HG02885 (cell line): ENCODE results near the gene TMCC2.
"Not testable (repeated sequence)": the region's sequence is repeated elsewhere in the genome, so short reads cannot be mapped to it uniquely, and the experiment has no call there.

Source experiments
- ATAC-seq: cut with Tn5 transposase; IDR thresholded peaks from one replicate; pipeline ENCODE4 v1.9.1; 2021; ENCODE audit warnings: mild to moderate bottlenecking; ENCODE audit not compliant: unreplicated experiment, poor library complexity

TMCC2 gene, protein sequence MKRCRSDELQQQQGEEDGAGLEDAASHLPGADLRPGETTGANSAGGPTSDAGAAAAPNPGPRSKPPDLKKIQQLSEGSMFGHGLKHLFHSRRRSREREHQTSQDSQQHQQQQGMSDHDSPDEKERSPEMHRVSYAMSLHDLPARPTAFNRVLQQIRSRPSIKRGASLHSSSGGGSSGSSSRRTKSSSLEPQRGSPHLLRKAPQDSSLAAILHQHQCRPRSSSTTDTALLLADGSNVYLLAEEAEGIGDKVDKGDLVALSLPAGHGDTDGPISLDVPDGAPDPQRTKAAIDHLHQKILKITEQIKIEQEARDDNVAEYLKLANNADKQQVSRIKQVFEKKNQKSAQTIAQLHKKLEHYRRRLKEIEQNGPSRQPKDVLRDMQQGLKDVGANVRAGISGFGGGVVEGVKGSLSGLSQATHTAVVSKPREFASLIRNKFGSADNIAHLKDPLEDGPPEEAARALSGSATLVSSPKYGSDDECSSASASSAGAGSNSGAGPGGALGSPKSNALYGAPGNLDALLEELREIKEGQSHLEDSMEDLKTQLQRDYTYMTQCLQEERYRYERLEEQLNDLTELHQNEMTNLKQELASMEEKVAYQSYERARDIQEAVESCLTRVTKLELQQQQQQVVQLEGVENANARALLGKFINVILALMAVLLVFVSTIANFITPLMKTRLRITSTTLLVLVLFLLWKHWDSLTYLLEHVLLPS

GRCh38 chr1:205227584-205228013, at the start of gene TMCC2:
Gene TMCC2, plus strand, starts transcription at chr1:205227946. Its CDS starts 619 bp downstream, at chr1:205228565.
- peak; percentile 92 for ATAC-seq

DNA sequence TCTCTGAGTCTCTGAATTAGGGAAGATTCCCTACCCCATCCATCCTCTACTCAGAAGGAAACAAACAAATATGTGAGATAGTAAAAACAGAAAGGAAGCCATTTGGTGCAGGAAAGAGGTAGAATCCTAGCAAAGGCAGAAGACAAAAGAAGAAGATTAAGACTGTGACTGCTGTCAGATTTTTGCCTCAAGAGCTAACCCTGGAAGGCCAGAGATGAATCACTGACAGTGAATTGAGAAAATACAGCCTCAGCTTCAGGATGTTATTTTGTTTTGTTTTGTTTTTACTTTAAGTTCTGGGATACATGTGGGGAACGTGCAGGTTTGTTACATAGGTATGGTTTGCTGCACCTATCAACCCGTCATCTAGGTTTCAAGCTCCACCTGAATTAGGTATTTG, 47.9 kb upstream of the TMCC2 start:
- no peak for ATAC-seq

DNA sequence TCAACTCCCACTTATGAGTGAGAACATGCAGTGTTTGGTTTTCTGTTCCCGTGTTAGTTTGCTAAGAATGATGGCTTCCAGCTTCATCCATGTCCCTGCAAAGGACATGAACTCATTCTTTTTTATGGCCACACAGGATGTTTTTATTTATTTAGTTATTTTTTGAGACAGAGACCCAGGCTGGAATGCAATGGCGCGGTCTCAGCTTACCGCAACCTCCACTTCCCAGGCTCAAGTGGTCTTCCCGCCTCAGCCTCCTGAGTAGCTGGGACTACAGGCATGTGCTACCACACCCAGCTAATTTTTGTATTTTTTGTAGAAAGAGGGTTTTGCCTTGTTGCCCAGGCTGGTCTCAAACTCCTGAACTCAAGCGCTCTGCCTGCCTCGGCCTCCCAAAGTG, 47.4 kb upstream of the TMCC2 start:
- not testable (repeated sequence) for ATAC-seq

- no peak for ATAC-seq
These were observed 44.8 kb upstream of the TMCC2 start for GRCh38 chr1:205182930-205183329.

GRCh38 chr1:205183676-205184335, 43.9 kb upstream of the TMCC2 start:
- no peak for ATAC-seq

GRCh38 chr1:205186191-205186590, 41.6 kb upstream of the TMCC2 start:
- ATAC-seq: no peak

GRCh38 chr1:205187420-205187819, 40.3 kb upstream of the TMCC2 start:
- ATAC-seq: no peak

GRCh38 chr1:205188098-205188497, 39.6 kb upstream of the TMCC2 start:
- ATAC-seq: no peak

GRCh38 chr1:205188596-205188995, 39.1 kb upstream of the TMCC2 start:
- no peak for ATAC-seq

DNA sequence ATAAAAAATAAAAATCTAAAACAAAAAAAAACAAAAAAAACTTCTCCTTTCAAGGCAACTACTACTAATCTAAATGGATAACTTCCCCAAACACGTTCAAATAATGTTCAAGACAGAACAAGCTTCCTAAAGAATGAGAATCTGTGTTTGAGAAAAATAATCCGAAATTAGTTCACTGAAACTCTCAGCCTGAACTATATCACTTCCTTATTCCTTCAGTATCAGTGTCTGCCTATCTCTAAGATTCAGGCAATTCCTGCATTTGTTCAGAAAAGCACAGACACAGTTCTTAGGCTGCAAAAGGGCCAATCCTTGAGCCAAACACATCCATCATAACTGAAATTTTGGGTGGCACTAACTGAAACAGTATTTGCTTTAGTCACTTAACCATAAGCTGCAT, 38.6 kb upstream of the TMCC2 start:
- ATAC-seq: no peak

DNA sequence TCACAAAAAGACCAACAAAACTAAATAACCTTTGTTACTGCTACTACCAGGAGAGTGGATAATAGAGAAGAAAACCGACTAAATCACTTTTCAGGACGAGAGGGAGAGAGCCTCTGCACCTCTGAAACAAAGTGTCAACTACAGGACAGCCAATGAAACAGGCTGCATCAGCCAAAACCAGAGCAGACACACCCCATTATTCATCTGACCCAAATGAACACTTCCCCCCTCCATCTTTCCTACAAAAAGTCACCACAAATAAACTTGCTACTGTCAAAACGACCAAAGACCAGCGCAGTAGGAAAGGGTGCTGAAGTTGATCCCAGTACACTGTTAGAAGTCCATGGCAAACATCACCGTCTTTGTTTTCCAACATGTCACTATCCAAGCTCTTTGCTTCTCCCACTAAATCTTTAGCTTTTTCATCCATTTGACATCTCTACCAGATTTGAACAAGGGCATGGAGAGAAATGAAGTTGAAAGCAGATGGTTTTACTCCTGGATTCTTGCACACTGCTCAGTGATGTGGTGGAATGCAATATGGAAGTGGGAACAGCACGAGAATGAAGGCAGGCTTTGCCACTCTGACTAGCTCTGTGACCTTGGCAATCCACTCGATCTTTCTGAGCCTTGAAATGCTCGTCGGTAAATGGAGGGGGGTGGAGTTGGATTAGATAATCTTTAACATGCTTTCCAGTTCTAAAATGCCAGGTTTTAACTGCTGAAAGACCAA, 36.7 kb upstream of the TMCC2 start:
- no peak for ATAC-seq

DNA sequence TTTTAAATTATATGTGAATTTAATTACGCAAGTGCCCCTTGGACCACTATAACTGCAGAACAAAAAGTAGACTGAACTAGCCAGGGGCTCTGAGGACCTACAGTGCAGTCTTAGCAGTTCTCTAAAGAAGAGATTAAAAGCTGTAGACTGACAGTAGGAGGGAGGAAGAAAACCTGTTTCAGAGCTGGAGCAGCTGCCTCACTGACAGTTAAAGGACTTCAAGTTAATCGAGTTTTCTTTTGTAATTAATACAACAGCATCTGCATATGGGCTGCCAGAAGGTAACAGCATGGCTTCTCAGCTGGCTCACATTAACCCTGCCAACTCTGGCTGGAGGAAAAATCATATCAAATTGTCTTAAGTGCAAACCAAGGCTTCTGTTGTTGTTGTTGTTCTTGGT, 36.1 kb upstream of the TMCC2 start:
- no peak for ATAC-seq

DNA sequence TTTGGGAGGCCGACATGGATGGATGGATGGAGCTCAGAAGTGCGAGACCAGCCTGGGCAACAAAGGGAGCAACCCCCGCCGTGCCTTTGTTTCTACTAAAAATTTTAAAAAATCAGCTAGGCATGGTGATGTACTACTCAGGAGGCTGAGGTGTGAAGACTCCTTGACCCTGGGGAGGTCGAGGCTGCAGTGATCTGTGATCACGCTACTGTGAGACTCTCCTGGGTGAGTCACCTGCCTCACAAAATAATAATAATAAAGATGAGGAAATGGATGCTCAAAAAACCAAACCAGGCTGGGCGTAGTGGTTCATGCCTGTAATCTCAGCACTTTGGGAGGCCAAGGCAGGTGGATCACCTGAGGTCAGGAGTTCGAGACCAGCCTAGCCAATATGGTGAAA, 35.5 kb upstream of the TMCC2 start:
- ATAC-seq: no peak

DNA sequence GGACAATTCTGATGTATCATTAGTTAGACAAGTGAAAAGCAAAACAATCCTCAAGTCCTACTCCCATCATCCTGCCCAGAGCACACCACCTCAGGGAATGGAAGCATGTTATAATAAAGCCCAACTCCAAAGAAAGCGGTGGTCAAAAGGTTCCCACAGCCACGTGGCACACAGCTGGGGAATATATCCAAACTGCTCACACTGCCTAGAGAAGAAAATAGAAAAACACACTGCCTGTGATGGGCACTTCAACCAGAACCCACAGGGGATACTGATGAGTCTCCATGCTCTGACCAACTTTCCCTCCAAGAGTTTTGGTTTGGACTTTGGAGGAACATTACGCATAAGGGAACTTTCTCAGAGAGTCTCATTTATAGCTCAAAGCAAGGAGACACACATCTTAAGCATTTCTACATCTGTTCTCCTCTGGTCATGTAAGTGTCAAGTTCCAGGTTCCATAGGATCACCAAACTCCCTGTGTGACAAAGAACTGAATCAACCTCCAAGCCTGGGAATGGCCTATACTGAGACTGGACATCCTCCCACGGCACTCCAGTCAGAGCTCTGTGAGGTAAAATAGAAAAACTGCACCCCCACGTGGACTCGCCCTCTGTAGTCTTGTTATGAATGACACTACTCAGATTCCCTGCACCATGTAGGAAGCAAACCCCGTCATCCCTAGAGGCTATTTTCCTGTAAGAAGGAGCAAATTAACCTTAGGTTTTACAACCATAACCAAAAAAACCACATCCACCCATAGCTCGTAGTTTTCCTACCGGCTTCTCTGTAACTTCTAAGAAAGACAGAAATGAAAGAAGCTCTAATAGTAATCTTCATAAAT, 28.4 kb upstream of the TMCC2 start:
- no peak for ATAC-seq

GRCh38 chr1:205199931-205200299, 27.8 kb upstream of the TMCC2 start:
- ATAC-seq: no peak

DNA sequence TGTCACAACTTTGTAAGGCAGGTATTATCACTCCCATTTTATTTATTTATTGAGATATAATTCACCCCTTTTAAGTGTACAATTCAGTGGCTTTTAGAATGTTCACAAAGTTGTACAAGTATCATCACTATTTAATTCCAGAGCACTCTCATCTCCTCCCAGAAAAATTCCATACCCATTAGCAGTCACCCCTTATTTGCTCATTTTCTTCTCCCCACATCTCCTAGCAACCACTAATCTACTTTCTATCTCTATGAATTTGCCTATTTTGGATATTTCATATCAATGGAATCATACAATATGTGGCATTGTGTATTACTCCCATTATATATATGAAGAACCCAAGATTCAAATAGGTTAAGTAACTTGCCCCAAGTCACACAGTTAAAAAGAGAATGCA, 23.2 kb upstream of the TMCC2 start:
- no peak for ATAC-seq

GRCh38 chr1:205205055-205205454, 22.7 kb upstream of the TMCC2 start:
- ATAC-seq: no peak

DNA sequence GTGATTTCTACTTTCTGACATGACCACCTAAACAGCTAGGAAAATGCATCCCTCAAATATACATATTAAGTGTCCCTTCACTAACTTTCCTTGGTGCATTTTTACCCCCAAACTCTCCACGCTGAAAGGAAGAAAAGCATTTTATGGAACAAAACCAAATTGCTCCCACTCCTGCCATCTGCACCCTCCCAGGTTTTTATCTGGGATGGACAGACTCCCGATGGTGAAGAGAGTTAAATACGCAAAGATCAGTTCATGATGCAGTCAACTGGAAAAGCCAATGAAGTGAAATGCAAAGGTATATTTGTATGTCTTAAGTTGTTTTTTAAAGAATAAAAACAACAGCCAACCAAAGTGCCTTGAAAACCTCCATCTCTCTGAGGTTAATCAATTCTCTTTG, 18.9 kb upstream of the TMCC2 start:
- ATAC-seq: no peak

DNA sequence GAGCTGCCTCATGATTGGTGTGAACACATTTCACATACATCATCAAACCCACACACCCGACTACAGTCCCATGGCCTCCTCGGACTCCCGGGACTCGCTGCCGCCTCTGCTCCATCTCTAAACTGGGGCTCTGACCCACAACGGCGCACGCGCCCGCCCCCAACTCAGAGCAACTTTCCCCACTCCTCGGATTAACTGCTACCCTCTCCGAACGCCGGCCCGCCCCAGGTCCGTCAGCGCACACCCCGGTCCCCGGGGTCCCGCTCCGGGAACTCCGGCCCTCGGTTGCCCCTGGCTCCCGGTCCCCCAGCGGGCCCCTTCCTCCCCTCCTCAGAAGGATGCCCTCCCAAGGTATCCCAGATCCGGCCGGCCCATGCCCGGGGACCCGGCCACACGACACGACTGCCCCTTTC, 17.0 kb upstream of the TMCC2 start:
- ATAC-seq: peak; percentile 10
